GM18520 (cell line): ENCODE data around the gene MST1R.

ENCODE experiments used
- ATAC-seq: cut with Tn5 transposase; IDR thresholded peaks from one replicate; pipeline ENCODE4 v1.9.1; 2021; ENCODE audit not compliant: unreplicated experiment

The MST1R gene

GRCh38 chr3:49841126-49841696, 62.5 kb downstream of the MST1R start:
- ATAC-seq = no peak

- no peak for ATAC-seq
Observed at GRCh38 chr3:49840388-49840787, 63.3 kb downstream of the MST1R start.

GRCh38 chr3:49839193-49839809, 64.4 kb downstream of the MST1R start:
- ATAC-seq = no peak
